ENCODE results near the gene EMP1.

EMP1 gene

GRCh38 chr12:13238204-13238603 is 41.7 kb downstream of the EMP1 start:
- TF ChIP-seq CTCF (IDR thresholded peaks at IDR 0.05) = no peak
- no peaks in the 10 kb centered on the region for H3K36me3 ChIP-seq
- H3K9me3 ChIP-seq = no peaks in the 10 kb centered on the region
- no peaks in the 10 kb centered on the region for H3K27me3 ChIP-seq
- H3K27ac ChIP-seq = no peak overlapping the region
- H3K4me3 ChIP-seq (ENCODE audit: low read depth in 1 of 2, low read length in 1 of 2) = no peak overlapping the region
- no peaks in the 10 kb centered on the region for H3K4me1 ChIP-seq (ENCODE audit: control insufficient read depth in 1 of 2, insufficient read depth in 1 of 2, low read depth in 1 of 2, low read length in 1 of 2)

- Histone ChIP-seq H3K4me1 (ENCODE audit: control insufficient read depth in 1 of 2, insufficient read depth in 1 of 2, low read depth in 1 of 2, low read length in 1 of 2) (no peaks in the 10 kb centered on the region), H3K27ac (no peak overlapping the region), H3K9me3 (no peaks in the 10 kb centered on the region), H3K27me3 (no peaks in the 10 kb centered on the region), H3K36me3 (no peaks in the 10 kb centered on the region), H3K4me3 (ENCODE audit: low read depth in 1 of 2, low read length in 1 of 2) (no peak overlapping the region)
- TF ChIP-seq CTCF (IDR thresholded peaks at IDR 0.05) = no peak
These were observed 45.4 kb downstream of the EMP1 start for GRCh38 chr12:13241833-13242488.

- Histone ChIP-seq H3K9me3 (no peaks in the 10 kb centered on the region), H3K4me3 (ENCODE audit: low read depth in 1 of 2, low read length in 1 of 2) (no peak overlapping the region), H3K27ac (no peak overlapping the region), H3K27me3 (peaks cover under 1% of the 10 kb centered on the region), H3K4me1 (ENCODE audit: control insufficient read depth in 1 of 2, insufficient read depth in 1 of 2, low read depth in 1 of 2, low read length in 1 of 2) (no peaks in the 10 kb centered on the region), H3K36me3 (no peaks in the 10 kb centered on the region)
- TF ChIP-seq CTCF (IDR thresholded peaks at IDR 0.05) = no peak
These were observed 46.4 kb downstream of the EMP1 start for GRCh38 chr12:13242936-13243335.

- Histone ChIP-seq H3K27me3 (peaks cover 7% of the 10 kb centered on the region), H3K27ac (no peak overlapping the region), H3K4me1 (ENCODE audit: control insufficient read depth in 1 of 2, insufficient read depth in 1 of 2, low read depth in 1 of 2, low read length in 1 of 2) (no peaks in the 10 kb centered on the region), H3K4me3 (ENCODE audit: low read depth in 1 of 2, low read length in 1 of 2) (no peak overlapping the region), H3K9me3 (no peaks in the 10 kb centered on the region), H3K36me3 (no peaks in the 10 kb centered on the region)
- no peak for TF ChIP-seq CTCF (IDR thresholded peaks at IDR 0.05)
These were observed 47.1 kb downstream of the EMP1 start for GRCh38 chr12:13243516-13244070.

- Histone ChIP-seq H3K4me1 (ENCODE audit: control insufficient read depth in 1 of 2, insufficient read depth in 1 of 2, low read depth in 1 of 2, low read length in 1 of 2) (no peaks in the 10 kb centered on the region), H3K36me3 (no peaks in the 10 kb centered on the region), H3K27ac (no peak overlapping the region), H3K4me3 (ENCODE audit: low read depth in 1 of 2, low read length in 1 of 2) (no peak overlapping the region), H3K27me3 (peaks cover 7% of the 10 kb centered on the region), H3K9me3 (no peaks in the 10 kb centered on the region)
- no peak for TF ChIP-seq CTCF (IDR thresholded peaks at IDR 0.05)
These were observed 51.1 kb downstream of the EMP1 start for GRCh38 chr12:13247596-13247995.

Data from neutrophil (primary cell).